GM19193 (cell line): ENCODE data around the gene ZMIZ1.

Experiments
- POLR2A ChIP-seq: IDR thresholded peaks from 4 replicates; pipeline ENCODE4 v1.6.1; 2011; ENCODE audit not compliant: insufficient read depth, insufficient read length; ENCODE audit errors: extremely low read depth

Gene ZMIZ1

GRCh38 chr10:79128923-79129305, 60.1 kb downstream of the ZMIZ1 start:
- TF ChIP-seq POLR2A = no peak

GRCh38 chr10:79129361-79129997, 60.7 kb downstream of the ZMIZ1 start:
- no peak for TF ChIP-seq POLR2A

GRCh38 chr10:79130255-79130654, 61.5 kb downstream of the ZMIZ1 start:
- no peak for TF ChIP-seq POLR2A

- no peak for TF ChIP-seq POLR2A
These were observed 62.1 kb downstream of the ZMIZ1 start for GRCh38 chr10:79130846-79131245.

- TF ChIP-seq POLR2A = no peak
These were observed 63.3 kb downstream of the ZMIZ1 start for GRCh38 chr10:79131836-79132631.

- no peak for TF ChIP-seq POLR2A
These were observed 64.1 kb downstream of the ZMIZ1 start for GRCh38 chr10:79132681-79133381.

GRCh38 chr10:79133416-79133815, 64.7 kb downstream of the ZMIZ1 start:
- TF ChIP-seq POLR2A = no peak

- no peak for TF ChIP-seq POLR2A
These were observed 67.0 kb downstream of the ZMIZ1 start for GRCh38 chr10:79135790-79136189.

GRCh38 chr10:79136236-79137005, 67.7 kb downstream of the ZMIZ1 start:
- no peak for TF ChIP-seq POLR2A

GRCh38 chr10:79137300-79137756, 68.6 kb downstream of the ZMIZ1 start:
- TF ChIP-seq POLR2A = no peak

- no peak for TF ChIP-seq POLR2A
These were observed 69.1 kb downstream of the ZMIZ1 start for GRCh38 chr10:79137826-79138225.

GRCh38 chr10:79138449-79139123, 69.8 kb downstream of the ZMIZ1 start:
- no peak for TF ChIP-seq POLR2A

GRCh38 chr10:79139124-79139835, 70.5 kb downstream of the ZMIZ1 start:
- no peak for TF ChIP-seq POLR2A
